ENCODE measurements around the gene NMNAT1.
"Not testable (repeated sequence)": the region's sequence is repeated elsewhere in the genome, so short reads cannot be mapped to it uniquely, and the experiment has no call there.

NMNAT1 gene

GRCh38 chr1:10022656-10023055 lies 79.4 kb downstream of the NMNAT1 start:
- Histone ChIP-seq H3K4me1 (ENCODE audit: insufficient read depth, poor library complexity, severe bottlenecking) (no peaks in the 10 kb centered on the region), H3K9me3 (ENCODE audit: severe bottlenecking) (peaks cover 3% of the 10 kb centered on the region), H3K36me3 (ENCODE audit: low read depth) (no peaks in the 10 kb centered on the region), H3K4me3 (ENCODE audit: severe bottlenecking) (no peak overlapping the region), H3K27me3 (ENCODE audit: insufficient read depth, poor library complexity, severe bottlenecking) (no peaks in the 10 kb centered on the region), H3K27ac (ENCODE audit: poor library complexity, severe bottlenecking) (no peak overlapping the region)
- no peak for DNase-seq (ENCODE audit: low spot score)
- TF ChIP-seq CTCF (IDR thresholded peaks at IDR 0.05; ENCODE audit: poor library complexity, severe bottlenecking), result no peak
- ATAC-seq (ENCODE audit: low read depth), result no peak

DNA sequence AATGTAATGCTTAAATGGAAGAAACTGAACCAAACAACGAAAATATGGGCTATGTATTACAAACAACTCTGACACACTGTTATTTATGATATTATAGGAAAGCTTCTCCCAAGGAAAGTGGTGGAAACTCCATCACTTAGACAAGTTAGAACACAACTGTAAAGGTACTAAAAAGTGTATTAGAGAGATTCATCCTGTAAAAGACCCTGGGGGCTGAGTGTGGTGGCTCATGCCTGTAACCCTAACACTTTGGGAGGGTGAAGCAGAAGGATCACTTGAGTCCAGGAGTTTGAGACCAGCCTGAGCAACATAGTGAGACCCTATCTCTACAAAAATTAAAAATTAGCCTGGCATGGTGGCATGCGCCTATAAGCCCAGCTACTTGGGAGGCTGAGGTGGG lies 82.1 kb downstream of the NMNAT1 start:
- no peak for TF ChIP-seq CTCF (IDR thresholded peaks at IDR 0.05; ENCODE audit: poor library complexity, severe bottlenecking)
- H3K4me1 ChIP-seq (ENCODE audit: insufficient read depth, poor library complexity, severe bottlenecking), result no peaks in the 10 kb centered on the region
- no peaks in the 10 kb centered on the region for H3K36me3 ChIP-seq (ENCODE audit: low read depth)
- H3K27ac ChIP-seq (ENCODE audit: poor library complexity, severe bottlenecking), result no peak overlapping the region
- DNase-seq (ENCODE audit: low spot score) (no peak), ATAC-seq (ENCODE audit: low read depth) (no peak)
- H3K9me3 ChIP-seq (ENCODE audit: severe bottlenecking), result peaks cover 3% of the 10 kb centered on the region
- H3K4me3 ChIP-seq (ENCODE audit: severe bottlenecking), result no peak overlapping the region
- H3K27me3 ChIP-seq (ENCODE audit: insufficient read depth, poor library complexity, severe bottlenecking), result no peaks in the 10 kb centered on the region

DNA sequence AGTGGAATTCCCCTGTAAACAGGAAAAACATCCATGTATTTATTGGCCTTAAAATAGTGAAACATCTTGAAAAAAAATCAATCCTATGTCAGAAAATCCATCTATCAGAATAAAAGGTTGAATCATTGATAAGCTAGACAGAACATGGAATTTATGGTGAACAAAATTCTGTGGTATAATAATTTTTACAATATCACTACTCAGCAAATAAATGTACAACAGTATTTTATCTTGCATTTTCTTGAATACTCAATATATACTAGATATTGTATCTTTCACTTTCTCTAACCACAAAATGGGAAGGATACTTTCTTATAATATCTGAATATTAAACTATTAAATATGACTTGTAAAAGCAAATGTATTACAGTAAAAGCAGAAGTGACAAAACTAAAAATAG lies 83.8 kb downstream of the NMNAT1 start:
- H3K4me3 ChIP-seq (ENCODE audit: severe bottlenecking), result no peak overlapping the region
- no peak overlapping the region for H3K27ac ChIP-seq (ENCODE audit: poor library complexity, severe bottlenecking)
- H3K27me3 ChIP-seq (ENCODE audit: insufficient read depth, poor library complexity, severe bottlenecking), result no peaks in the 10 kb centered on the region
- no peak for ATAC-seq (ENCODE audit: low read depth)
- peaks cover 3% of the 10 kb centered on the region for H3K9me3 ChIP-seq (ENCODE audit: severe bottlenecking)
- H3K36me3 ChIP-seq (ENCODE audit: low read depth), result no peaks in the 10 kb centered on the region
- TF ChIP-seq CTCF (IDR thresholded peaks at IDR 0.05; ENCODE audit: poor library complexity, severe bottlenecking), result no peak
- H3K4me1 ChIP-seq (ENCODE audit: insufficient read depth, poor library complexity, severe bottlenecking), result peaks cover 10% of the 10 kb centered on the region
- DNase-seq (ENCODE audit: low spot score), result no peak

- ATAC-seq (ENCODE audit: low read depth); H3K27me3 ChIP-seq (ENCODE audit: insufficient read depth, poor library complexity, severe bottlenecking); H3K9me3 ChIP-seq (ENCODE audit: severe bottlenecking); H3K4me3 ChIP-seq (ENCODE audit: severe bottlenecking); DNase-seq (ENCODE audit: low spot score); H3K27ac ChIP-seq (ENCODE audit: poor library complexity, severe bottlenecking); H3K36me3 ChIP-seq (ENCODE audit: low read depth): not testable (repeated sequence)
- peaks cover 13% of the 10 kb centered on the region for H3K4me1 ChIP-seq (ENCODE audit: insufficient read depth, poor library complexity, severe bottlenecking)
Measured at GRCh38 chr1:10028956-10029500, 85.8 kb downstream of the NMNAT1 start.

- no peak for TF ChIP-seq CTCF (IDR thresholded peaks at IDR 0.05; ENCODE audit: poor library complexity, severe bottlenecking)
- peaks cover 14% of the 10 kb centered on the region for H3K4me1 ChIP-seq (ENCODE audit: insufficient read depth, poor library complexity, severe bottlenecking)
- peak; percentile 21; the same call in 2 of the 3 replicates for ATAC-seq (ENCODE audit: low read depth)
- no peaks in the 10 kb centered on the region for H3K9me3 ChIP-seq (ENCODE audit: severe bottlenecking)
- H3K36me3 ChIP-seq (ENCODE audit: low read depth), result peaks cover 5% of the 10 kb centered on the region
- peak overlapping the region; percentile 81 for H3K27ac ChIP-seq (ENCODE audit: poor library complexity, severe bottlenecking)
- no peak overlapping the region for H3K4me3 ChIP-seq (ENCODE audit: severe bottlenecking)
- DNase-seq (ENCODE audit: low spot score), result no peak
- H3K27me3 ChIP-seq (ENCODE audit: insufficient read depth, poor library complexity, severe bottlenecking), result no peaks in the 10 kb centered on the region
Measured at GRCh38 chr1:10031461-10031860, 88.2 kb downstream of the NMNAT1 start.

All from RWPE2 (cell line).